OCI-LY3 (cell line): ENCODE results near the gene ARHGAP9.

Experiments
- H2AFZ ChIP-seq: fragments of 200-600, 300-600 bp; shearing (Covaris generic); 2 replicates; pipeline ENCODE4 v1.6.0; 2014; ENCODE audit warnings: antibody characterized with exemption, low read depth, low read length
- H3K27ac ChIP-seq: fragments of 200-600, 300-600 bp; sonication (generic); 2 replicates; pipeline ENCODE4 v1.5.1; 2014; ENCODE audit warnings: mild to moderate bottlenecking, low read length, moderate library complexity, mixed read lengths
- H3K27me3 ChIP-seq: fragments of 200-600, 300-600 bp; sonication (generic); 2 replicates; pipeline ENCODE4 v1.6.1; 2014; ENCODE audit warnings: low read depth, low read length, mixed read lengths
- H3K36me3 ChIP-seq: fragments of 200-600, 300-600 bp; sonication (generic); replicated peaks from 2 replicates; pipeline ENCODE3; 2014; ENCODE audit warnings: low read depth, low read length, mixed read lengths
- H3K4me1 ChIP-seq: fragments of 300-600, 200-600 bp; sonication (generic); 2 replicates; pipeline ENCODE4 v1.6.1; 2014; ENCODE audit warnings: low read length, mixed read lengths
- H3K4me2 ChIP-seq: fragments of 200-600, 300-600 bp; sonication (generic); 2 replicates; pipeline ENCODE4 v1.6.1; 2014; ENCODE audit warnings: low read length, mixed read lengths
- H3K4me3 ChIP-seq: fragments of 300-600, 200-600 bp; sonication (generic); 2 replicates; pipeline ENCODE4 v1.5.1; 2014; ENCODE audit warnings: antibody characterized with exemption, mild to moderate bottlenecking, low read length, moderate library complexity
- H3K79me2 ChIP-seq: fragments of 300-600, 200-600 bp; shearing (Covaris generic); 2 replicates; pipeline ENCODE4 v1.6.1; 2014; ENCODE audit warnings: mild to moderate bottlenecking, low read length, mixed read lengths
- H3K9ac ChIP-seq: fragments of 300-600, 200-600 bp; shearing (Covaris generic); 2 replicates; pipeline ENCODE4 v1.6.0; 2014; ENCODE audit warnings: mild to moderate bottlenecking, low read length, moderate library complexity
- H3K9me3 ChIP-seq: fragments of 200-600, 300-600 bp; shearing (Covaris generic); 2 replicates; pipeline ENCODE4 v1.6.1; 2014; ENCODE audit warnings: low read length, mixed read lengths; ENCODE audit not compliant: insufficient read depth
- H4K20me1 ChIP-seq: fragments of 200-600, 300-600 bp; sonication (generic); 2 replicates; pipeline ENCODE4 v1.6.1; 2016; ENCODE audit warnings: low read length, mixed read lengths; ENCODE audit not compliant: insufficient read depth
- EZH2phosphoT487 ChIP-seq: fragments of 200-600 bp; shearing (Covaris generic); IDR thresholded peaks from 2 replicates; pipeline ENCODE4 v1.6.1; 2018; ENCODE audit warnings: antibody characterized with exemption, mixed run types, low read depth
- TF ChIP-seq, protein P1 (sequence below): fragments of 200-600, 300-600 bp; sonication (generic); IDR thresholded peaks from 2 replicates; pipeline ENCODE4 v1.5.1; 2014; ENCODE audit warnings: antibody characterized with exemption, low read length, low read depth

Gene ARHGAP9

DNA sequence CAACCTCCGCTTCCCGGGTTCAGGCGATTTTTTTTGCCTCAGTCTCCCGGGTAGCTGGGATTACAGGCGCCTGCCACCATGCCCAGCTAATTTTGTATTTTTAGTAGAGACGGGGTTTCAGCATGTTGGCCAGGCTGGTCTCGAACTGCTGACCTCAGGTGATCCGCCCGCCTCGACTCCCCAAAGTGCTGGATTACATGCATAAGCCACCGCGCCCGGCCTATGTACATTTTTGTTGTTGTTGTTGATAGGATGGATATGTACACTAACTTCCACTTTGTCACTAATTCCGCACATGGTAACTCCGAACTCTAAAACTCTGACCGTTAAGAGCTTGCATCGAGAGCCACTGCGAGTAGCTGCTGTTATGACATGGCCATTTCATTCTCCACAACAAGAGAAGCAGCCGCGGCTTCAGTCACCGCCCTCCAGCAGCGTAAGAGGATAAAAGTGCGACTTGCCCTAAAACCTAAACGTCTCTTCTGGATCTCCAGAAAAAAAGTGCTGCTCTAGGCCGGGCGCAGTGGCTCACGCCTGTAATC is 7.5 kb upstream of the ARHGAP9 start:
- Histone ChIP-seq H3K79me2 (peaks cover 26% of the 10 kb centered on the region), H3K4me1 (peaks cover 12% of the 10 kb centered on the region), H2AFZ (peak overlapping the region; percentile 41; the same call in 1 of the 2 replicates), H4K20me1 (no peaks in the 10 kb centered on the region), H3K27me3 (no peaks in the 10 kb centered on the region), H3K4me2 (peak overlapping the region; percentile 83), H3K36me3 (peaks cover 24% of the 10 kb centered on the region), H3K9me3 (no peaks in the 10 kb centered on the region), H3K4me3 (peak overlapping the region; percentile 97), H3K9ac (no peak overlapping the region), H3K27ac (no peak overlapping the region)
- TF ChIP-seq, protein P1, sequence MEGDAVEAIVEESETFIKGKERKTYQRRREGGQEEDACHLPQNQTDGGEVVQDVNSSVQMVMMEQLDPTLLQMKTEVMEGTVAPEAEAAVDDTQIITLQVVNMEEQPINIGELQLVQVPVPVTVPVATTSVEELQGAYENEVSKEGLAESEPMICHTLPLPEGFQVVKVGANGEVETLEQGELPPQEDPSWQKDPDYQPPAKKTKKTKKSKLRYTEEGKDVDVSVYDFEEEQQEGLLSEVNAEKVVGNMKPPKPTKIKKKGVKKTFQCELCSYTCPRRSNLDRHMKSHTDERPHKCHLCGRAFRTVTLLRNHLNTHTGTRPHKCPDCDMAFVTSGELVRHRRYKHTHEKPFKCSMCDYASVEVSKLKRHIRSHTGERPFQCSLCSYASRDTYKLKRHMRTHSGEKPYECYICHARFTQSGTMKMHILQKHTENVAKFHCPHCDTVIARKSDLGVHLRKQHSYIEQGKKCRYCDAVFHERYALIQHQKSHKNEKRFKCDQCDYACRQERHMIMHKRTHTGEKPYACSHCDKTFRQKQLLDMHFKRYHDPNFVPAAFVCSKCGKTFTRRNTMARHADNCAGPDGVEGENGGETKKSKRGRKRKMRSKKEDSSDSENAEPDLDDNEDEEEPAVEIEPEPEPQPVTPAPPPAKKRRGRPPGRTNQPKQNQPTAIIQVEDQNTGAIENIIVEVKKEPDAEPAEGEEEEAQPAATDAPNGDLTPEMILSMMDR, result no peak
- TF ChIP-seq EZH2phosphoT487, result no peak

DNA sequence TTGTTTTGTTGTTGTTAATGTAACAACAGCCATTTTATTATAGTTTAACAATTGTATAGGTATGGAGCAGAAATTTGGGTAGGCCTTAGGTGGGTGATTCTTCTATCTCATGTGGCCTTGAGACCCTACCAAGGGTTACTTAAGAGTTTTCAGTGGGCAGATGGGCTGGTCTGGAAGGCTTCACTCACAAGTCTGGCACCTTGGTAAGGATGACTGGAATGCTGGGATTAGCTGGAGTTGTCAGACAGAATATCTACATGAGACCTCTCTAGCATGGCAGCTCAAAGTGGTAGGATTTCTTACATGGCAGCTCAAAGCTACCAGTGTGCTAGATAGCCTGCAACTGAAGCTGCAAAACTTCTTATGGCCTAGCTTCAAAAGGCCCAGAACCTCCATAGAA is 6.0 kb upstream of the ARHGAP9 start:
- Histone ChIP-seq H4K20me1 (no peaks in the 10 kb centered on the region), H3K79me2 (peaks cover 26% of the 10 kb centered on the region), H2AFZ (no peak overlapping the region), H3K36me3 (peaks cover 15% of the 10 kb centered on the region), H3K27ac (no peak overlapping the region), H3K9me3 (no peaks in the 10 kb centered on the region), H3K4me1 (peaks cover 12% of the 10 kb centered on the region), H3K27me3 (no peaks in the 10 kb centered on the region), H3K4me2 (no peak overlapping the region), H3K4me3 (no peak overlapping the region), H3K9ac (no peak overlapping the region)
- TF ChIP-seq, protein P1, result no peak
- no peak for TF ChIP-seq EZH2phosphoT487

DNA sequence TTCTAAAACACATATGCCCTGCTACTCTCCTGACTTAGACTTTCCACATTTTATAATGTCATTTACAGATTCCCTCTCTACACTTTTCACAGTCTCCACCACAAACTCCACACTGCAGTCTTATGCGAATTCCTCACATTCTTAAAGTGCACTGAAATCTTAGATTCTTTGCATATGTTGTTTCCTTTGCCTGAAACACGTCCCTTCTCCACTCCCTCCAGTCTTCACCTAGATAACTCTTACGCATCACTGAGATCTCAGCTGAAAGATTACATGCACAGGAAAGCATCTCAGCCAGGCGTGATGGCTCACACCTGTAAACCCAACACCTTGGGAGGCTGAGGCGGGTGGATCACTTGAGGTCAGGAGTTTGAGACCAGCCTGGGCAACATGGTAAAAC is 3.8 kb upstream of the ARHGAP9 start:
- Histone ChIP-seq H3K9me3 (no peaks in the 10 kb centered on the region), H3K4me1 (peaks cover 16% of the 10 kb centered on the region), H2AFZ (no peak overlapping the region), H3K27me3 (no peaks in the 10 kb centered on the region), H3K27ac (no peak overlapping the region), H3K9ac (no peak overlapping the region), H3K79me2 (peaks cover 7% of the 10 kb centered on the region), H3K4me3 (no peak overlapping the region), H3K36me3 (no peaks in the 10 kb centered on the region), H3K4me2 (no peak overlapping the region), H4K20me1 (no peaks in the 10 kb centered on the region)
- no peak for TF ChIP-seq EZH2phosphoT487
- TF ChIP-seq, protein P1, result no peak

DNA sequence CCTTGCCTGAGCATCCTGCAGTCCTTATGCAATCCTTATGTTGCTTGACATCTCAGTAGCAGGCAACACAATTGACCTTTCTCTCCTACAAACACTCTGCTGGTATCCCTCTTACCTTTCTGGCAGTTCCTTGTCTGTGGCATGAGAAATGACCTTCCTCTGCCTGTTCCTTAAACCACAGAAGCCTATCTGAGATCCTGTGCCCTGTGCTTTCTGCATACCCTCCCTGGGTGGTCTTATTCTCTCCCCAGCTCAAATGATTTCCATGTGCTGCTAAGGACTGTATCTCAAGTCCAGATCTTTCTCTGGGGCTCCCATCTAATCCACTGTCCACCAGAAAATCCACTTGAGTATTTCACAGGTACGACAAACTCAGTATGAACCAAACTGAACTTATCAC is 2.0 kb upstream of the ARHGAP9 start:
- Histone ChIP-seq H3K9ac (no peak overlapping the region), H3K27me3 (no peaks in the 10 kb centered on the region), H3K9me3 (no peaks in the 10 kb centered on the region), H3K4me2 (no peak overlapping the region), H3K4me3 (no peak overlapping the region), H4K20me1 (no peaks in the 10 kb centered on the region), H3K4me1 (peaks cover 30% of the 10 kb centered on the region), H3K36me3 (no peaks in the 10 kb centered on the region), H3K79me2 (no peaks in the 10 kb centered on the region), H2AFZ (no peak overlapping the region), H3K27ac (no peak overlapping the region)
- TF ChIP-seq, protein P1, result no peak
- no peak for TF ChIP-seq EZH2phosphoT487
